Right cardiac atrium (tissue), 5 donors: ENCODE data around the gene CALML4. TPM values are rescaled to one million over a fixed set of nuclear protein-coding genes. Genes with fewer than 3 reads are reported as not detected.
"Not testable (repeated sequence)": the region's sequence is repeated elsewhere in the genome, so short reads cannot be mapped to it uniquely, and the experiment has no call there.

Experiments
- ATAC-seq, 2 donors: fragments of 200-7000 bp; cut with Tn5 transposase; one replicate each; pipeline versions ENCODE4 v1.8.0 to v1.9.1; 2020; ENCODE audit warnings: moderate library complexity in 2 of 2, mild to moderate bottlenecking in 1 of 2
- DNase-seq, 3 donors: peaks; one replicate each; pipeline ENCODE4 v3.0.0-alpha.2; 2020
- H3K27ac ChIP-seq: one replicate; pipeline ENCODE4 v1.5.1; 2013; ENCODE audit warnings: mild to moderate bottlenecking, low read length, control low read depth, moderate library complexity
- H3K27me3 ChIP-seq: one replicate; pipeline ENCODE4 v1.6.1; 2013; ENCODE audit not compliant: control insufficient read depth, insufficient read depth
- H3K4me1 ChIP-seq: one replicate; pipeline ENCODE4 v1.6.1; 2013; ENCODE audit warnings: low read length; ENCODE audit not compliant: control insufficient read depth, insufficient read depth
- H3K4me3 ChIP-seq: one replicate; pipeline ENCODE4 v1.5.1; 2013; ENCODE audit warnings: low read length, control low read depth
- H3K9me3 ChIP-seq: one replicate; pipeline ENCODE4 v1.6.1; 2013; ENCODE audit warnings: low read length; ENCODE audit not compliant: control insufficient read depth
- WGBS: extraction: QIAGEN DNeasy Blood & Tissue Kit; methylation state at CpG from one replicate; pipeline ENCODE4 v1.1.7; 2013; 5-methylcytosine and 5-hydroxymethylcytosine counted together
- intact Hi-C, 4 donors: fragments of 100-400 bp; cut with DNase I; formaldehyde crosslinking; loops; one replicate each; pipeline versions ENCODE4 v1.11.0 to v1.14.0; 2022 to 2023
- polyA plus RNA-seq: library from polyadenylated mRNA; stranded (reverse); fragments of 200-250 nt; gene quantifications from one replicate; pipeline ENCODE4 v1.2.3, GENCODE V29; 2013
- total RNA-seq, 4 donors: library from RNA; stranded (reverse); fragmentation: NEBNext Ultra II Directional; extraction: Animal tissue kit (Norgen Biotek cat#: 25700); gene quantifications; one replicate each; pipeline ENCODE4 v1.2.1, GENCODE V29; 2021
- donor health status: healthy with polysubstance abuse.
- donor health status: DM: no; HTN: yes; CAD: no.
- donor health status: DM: no; HTN: no; CAD: no.
- donor health status: DM: no; HTN: yes; CAD: no; lungs with severe emphysema.
- donor health status: DM: yes; HTN: yes; CAD: no.

CALML4 gene
- total and polyA plus RNA-seq, 5 donors = 1.5 to 2.4 (median 1.8) TPM

- Histone ChIP-seq H3K27me3 (no peaks in the 10 kb centered on the region), H3K4me3 (no peak overlapping the region), H3K27ac (no peak overlapping the region), H3K4me1 (no peaks in the 10 kb centered on the region), H3K9me3 (no peaks in the 10 kb centered on the region)
- ATAC-seq = no peak
- intact Hi-C loops = no loop called here
- 92% methylated on average over 6 of the region's 6 CpGs for WGBS
- DNase-seq = peak in 1 of 3 donors; percentile 33
These were observed 27.3 kb upstream of the CALML4 start for GRCh38 chr15:68232449-68232848.

- H3K4me1 ChIP-seq = no peaks in the 10 kb centered on the region
- H3K9me3 ChIP-seq = no peaks in the 10 kb centered on the region
- no peak overlapping the region for H3K4me3 ChIP-seq
- no peak overlapping the region for H3K27ac ChIP-seq
- ATAC-seq (no peak), DNase-seq (peak in 1 of 3 donors; percentile 27)
- WGBS = 76% methylated on average over 9 of the region's 9 CpGs
- intact Hi-C loops = no loop called here
- H3K27me3 ChIP-seq = no peaks in the 10 kb centered on the region
These were observed 26.1 kb upstream of the CALML4 start for GRCh38 chr15:68231102-68231818.

GRCh38 chr15:68230157-68231100 is 25.3 kb upstream of the CALML4 start:
- no peak for ATAC-seq
- peak in 1 of 3 donors; percentile 43 for DNase-seq

DNA sequence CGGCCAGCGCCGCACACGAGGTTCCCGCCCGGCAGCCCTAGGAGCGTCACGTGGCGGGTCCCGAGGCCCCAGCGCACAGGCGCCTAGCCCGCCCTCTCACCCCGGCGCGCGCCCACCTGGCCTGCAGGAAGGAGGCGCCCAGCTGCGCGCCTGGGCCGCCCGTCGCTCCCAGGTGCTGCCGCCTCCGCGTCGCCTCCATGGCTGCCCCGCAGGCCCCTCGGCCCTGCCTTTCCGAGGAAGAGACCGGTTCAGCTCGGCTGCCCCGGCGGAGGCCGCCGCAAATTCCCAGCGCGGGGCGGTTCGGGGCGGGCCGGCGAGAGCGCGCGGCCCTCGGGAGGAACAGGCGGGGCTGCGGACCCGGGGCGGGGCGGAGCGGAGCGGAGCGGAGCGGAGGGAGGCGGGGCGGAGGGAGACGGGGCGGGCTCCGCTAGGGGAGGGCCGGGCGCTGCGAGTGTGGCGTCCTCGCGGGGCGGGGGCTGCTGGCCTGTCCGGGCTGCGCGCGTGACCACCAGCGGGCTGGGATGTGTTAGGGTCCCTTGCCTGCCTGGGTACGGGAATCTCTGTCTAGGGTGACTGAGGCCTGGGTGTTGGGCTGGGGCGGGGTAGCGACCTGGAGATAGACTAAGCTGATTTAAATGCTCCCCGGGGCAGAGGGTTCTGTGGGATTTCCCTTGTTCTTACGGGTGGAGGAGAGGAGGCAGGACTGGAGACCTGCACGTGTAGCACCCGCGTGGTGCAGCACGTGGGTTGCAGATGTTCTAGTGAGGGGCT is 24.4 kb upstream of the CALML4 start, which contains the start of gene CLN6:
CLN6 (minus strand) TSS at position 343 of the 771 bp plus-strand sequence; CDS start at position 199, 144 bp downstream.
- intact Hi-C loops = no loop called here
- ATAC-seq (peak; percentile 96 to 97), DNase-seq (peak; percentile 83 to 93 (median 93))
- Histone ChIP-seq H3K4me1 (no peaks in the 10 kb centered on the region), H3K9me3 (no peaks in the 10 kb centered on the region), H3K27ac (peak within 1 kb of the TSS; percentile 34), H3K27me3 (no peaks in the 10 kb centered on the region), H3K4me3 (peak within 1 kb of the TSS; percentile 74)
- WGBS = under 1% methylated on average over 82 of the region's 82 CpGs

More at GRCh38 chr15:68230157-68231100, 25.3 kb upstream of the CALML4 start:
- Histone ChIP-seq H3K27ac (no peak overlapping the region), H3K4me1 (no peaks in the 10 kb centered on the region), H3K4me3 (peak overlapping the region; percentile 74), H3K27me3 (no peaks in the 10 kb centered on the region), H3K9me3 (no peaks in the 10 kb centered on the region)
- WGBS = 60% methylated on average over 20 of the region's 20 CpGs
- intact Hi-C loops = no loop called here

DNA sequence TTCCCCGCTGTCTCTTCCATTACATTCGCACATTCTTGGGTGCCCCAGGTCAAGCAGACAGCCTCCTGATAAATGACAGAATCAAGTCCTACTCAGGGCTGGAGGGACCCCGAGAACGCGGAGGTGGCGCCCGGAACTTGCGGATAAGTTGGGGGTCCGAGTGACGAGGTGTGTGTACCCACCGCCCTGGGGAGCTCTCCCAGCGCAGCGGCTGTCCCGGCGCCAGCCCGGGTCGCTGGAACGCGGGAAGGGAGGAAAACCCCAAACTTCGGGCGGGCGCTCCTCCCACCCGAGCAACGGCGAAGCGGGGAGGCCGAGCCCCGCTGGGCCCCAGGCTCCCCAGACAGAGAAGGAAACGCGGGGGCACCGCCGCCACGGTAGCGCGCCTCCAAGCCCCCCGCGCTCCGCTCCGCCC is 23.8 kb upstream of the CALML4 start:
- intact Hi-C loops = no loop called here
- Histone ChIP-seq H3K27ac (no peak overlapping the region), H3K4me3 (peak overlapping the region; percentile 74), H3K4me1 (no peaks in the 10 kb centered on the region), H3K27me3 (no peaks in the 10 kb centered on the region), H3K9me3 (no peaks in the 10 kb centered on the region)
- peak; percentile 2 to 6 for ATAC-seq
- under 1% methylated on average over 39 of the region's 39 CpGs for WGBS
- no peak for DNase-seq

GRCh38 chr15:68228143-68228970 is 23.2 kb upstream of the CALML4 start:
- ATAC-seq = no peak
- Histone ChIP-seq H3K4me3 (peak overlapping the region; percentile 74), H3K9me3 (no peaks in the 10 kb centered on the region), H3K27me3 (no peaks in the 10 kb centered on the region), H3K4me1 (no peaks in the 10 kb centered on the region), H3K27ac (no peak overlapping the region)
- WGBS = 50% methylated on average over 25 of the region's 25 CpGs
- DNase-seq = peak in 1 of 3 donors; percentile 50
- intact Hi-C loops = no loop called here

DNA sequence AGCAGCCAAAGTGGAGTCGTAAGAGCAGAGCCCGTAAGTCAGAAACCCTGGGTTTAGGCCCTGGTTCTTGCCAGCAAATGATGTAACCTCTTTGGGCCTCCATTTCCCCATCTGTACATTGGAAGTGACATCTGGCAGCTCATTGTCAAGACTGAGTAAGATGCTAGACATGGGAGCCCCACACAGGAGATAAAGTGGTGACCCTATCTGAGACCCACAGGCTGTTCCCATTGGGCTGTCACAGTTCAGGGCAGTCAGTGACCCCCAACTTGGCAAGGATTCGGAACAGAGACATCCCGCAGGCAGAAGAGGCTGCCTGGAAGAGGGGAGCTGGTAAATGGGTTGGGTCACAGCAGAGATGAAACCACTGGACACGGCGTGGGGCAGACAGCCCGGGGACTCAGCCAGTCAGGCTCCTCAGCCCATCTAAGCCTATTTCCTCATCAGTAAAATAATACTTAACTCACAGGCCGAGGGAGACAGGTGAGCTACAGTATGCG is 22.6 kb upstream of the CALML4 start:
- no peak overlapping the region for H3K4me3 ChIP-seq
- no peaks in the 10 kb centered on the region for H3K9me3 ChIP-seq
- no peaks in the 10 kb centered on the region for H3K4me1 ChIP-seq
- no peaks in the 10 kb centered on the region for H3K27me3 ChIP-seq
- no peak overlapping the region for H3K27ac ChIP-seq
- 84% methylated on average over 9 of the region's 9 CpGs for WGBS
- ATAC-seq (no peak), DNase-seq (no peak)
- intact Hi-C loops = no loop called here

DNA sequence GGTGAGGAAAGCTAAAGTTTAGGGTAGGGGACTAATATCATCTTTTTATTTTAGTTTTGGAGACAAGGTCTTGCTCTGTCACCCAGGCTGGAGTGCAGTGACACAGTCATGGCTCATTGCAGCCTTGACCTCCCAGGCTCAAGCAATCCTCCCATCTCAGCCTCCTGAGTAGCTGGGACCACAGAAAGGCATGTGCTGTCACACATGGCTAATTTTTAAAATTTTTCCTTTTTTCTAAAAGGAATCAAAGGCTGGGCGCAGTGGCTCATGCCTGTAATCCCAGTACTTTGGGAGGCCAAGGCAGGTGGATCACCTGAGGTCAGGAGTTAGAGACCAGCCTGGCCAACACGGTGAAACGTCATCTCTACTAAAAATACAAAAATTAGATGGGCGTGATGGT is 20.3 kb upstream of the CALML4 start:
- intact Hi-C loops, H3K9me3 ChIP-seq, ATAC-seq, DNase-seq, H3K27ac ChIP-seq, H3K27me3 ChIP-seq, H3K4me1 ChIP-seq, H3K4me3 ChIP-seq: not testable (repeated sequence)
- WGBS = 96% methylated on average over 4 of the region's 4 CpGs

DNA sequence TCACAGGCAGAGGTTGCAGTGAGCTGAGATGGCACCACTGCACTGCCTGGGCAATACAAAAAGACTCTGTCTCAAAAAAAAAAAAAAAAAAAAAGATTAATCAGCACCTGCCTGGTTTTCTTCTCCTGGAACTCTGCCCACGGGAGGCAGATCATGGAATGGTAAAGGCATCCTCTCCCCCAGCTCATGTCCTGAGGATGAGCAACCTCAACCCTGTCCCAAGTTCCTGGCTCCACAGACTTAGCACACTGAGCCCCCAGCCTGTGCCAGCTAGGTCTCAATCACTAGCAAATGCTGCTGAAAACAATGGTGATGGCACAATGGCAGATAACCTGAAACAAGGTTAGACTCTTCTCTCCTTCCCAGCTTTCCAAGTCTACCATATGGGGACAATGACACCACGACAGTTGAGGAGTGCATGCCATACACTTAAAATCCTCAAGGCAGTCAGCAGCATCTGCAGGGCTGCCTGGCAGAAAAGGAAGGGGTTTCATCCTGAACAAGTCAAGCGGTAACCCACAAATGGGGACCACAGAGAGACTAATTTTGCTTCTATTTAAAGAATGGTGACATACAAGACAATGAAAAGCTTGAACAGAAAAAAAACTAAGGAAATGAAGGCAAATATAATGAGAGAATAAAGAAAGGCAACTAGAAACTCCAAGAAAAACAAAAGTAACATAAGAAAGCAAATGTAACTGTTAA is 19.6 kb upstream of the CALML4 start:
- intact Hi-C loops = no loop called here
- H3K9me3 ChIP-seq = no peaks in the 10 kb centered on the region
- peak in 1 of 3 donors; percentile 18 for DNase-seq
- H3K27ac ChIP-seq = no peak overlapping the region
- no peak overlapping the region for H3K4me3 ChIP-seq
- no peaks in the 10 kb centered on the region for H3K27me3 ChIP-seq
- 73% methylated on average over 3 of the region's 3 CpGs for WGBS
- no peaks in the 10 kb centered on the region for H3K4me1 ChIP-seq
- ATAC-seq = no peak
